Activated gamma-delta T cell treated with Interleukin-2 at 50 U/mL for 16 hours (primary cell): Measurements from ENCODE around the gene NPBWR2.
A peak's percentile ranks its signal among the peaks of the same experiment; 100 is the strongest.

Source experiments
- DNase-seq: peaks from one replicate; pipeline ENCODE4 v3.0.0-alpha.2; 2020

NPBWR2 gene

GRCh38 chr20:64071341-64072332 is 35.7 kb downstream of the NPBWR2 start:
- no peak for DNase-seq

DNA sequence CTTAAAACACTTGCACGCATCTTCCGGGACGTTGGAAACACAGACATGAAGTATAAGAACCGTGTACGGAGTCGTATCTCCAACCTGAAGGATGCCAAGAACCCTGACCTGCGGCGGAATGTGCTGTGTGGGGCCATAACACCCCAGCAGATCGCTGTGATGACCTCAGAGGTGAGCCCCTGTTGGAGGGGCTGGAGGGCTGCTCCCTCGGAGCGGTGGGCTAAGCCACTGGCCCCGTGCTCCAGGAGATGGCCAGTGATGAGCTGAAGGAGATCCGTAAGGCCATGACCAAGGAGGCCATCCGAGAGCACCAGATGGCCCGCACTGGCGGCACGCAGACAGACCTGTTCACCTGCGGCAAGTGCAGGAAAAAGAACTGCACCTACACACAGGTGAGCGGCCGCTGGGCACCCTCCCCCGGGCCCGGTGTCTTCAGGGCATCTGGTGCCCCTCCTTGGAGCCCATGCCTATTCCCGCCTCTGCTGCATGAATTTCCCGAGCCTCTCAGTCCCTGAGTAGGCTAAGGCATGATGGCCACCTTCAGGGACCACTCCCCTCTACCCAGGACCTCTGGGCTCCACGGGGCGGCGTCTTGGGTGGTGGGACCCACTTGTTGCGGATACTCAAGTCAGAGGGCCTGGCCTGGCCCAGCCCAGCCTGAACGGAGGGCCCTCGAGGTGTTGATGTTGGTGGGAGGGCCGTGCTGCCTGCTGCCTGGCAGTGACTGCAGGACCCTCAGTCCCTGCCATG is 36.9 kb downstream of the NPBWR2 start:
- no peak for DNase-seq

- DNase-seq = no peak
These were observed 37.6 kb downstream of the NPBWR2 start for GRCh38 chr20:64069614-64070243.

DNA sequence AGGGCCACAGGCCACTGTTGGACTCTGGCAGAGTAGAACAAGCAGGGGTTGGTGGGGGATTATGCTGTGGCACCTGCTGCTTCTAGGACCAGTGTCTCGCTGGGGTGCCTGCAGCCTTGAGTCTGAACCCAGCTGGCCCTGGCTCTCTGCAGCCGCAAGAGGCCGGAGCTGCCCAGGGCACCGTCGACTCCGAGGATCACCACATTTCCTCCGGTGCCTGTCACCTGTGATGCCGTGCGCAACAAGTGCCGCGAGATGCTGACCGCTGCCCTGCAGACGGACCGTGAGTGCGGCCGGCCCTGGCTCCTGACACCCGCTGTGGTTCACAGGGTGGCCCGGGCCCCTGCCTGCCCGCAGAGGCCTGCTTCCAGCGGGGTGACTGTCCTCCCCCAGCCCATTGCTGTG is 38.2 kb downstream of the NPBWR2 start:
- no peak for DNase-seq

DNA sequence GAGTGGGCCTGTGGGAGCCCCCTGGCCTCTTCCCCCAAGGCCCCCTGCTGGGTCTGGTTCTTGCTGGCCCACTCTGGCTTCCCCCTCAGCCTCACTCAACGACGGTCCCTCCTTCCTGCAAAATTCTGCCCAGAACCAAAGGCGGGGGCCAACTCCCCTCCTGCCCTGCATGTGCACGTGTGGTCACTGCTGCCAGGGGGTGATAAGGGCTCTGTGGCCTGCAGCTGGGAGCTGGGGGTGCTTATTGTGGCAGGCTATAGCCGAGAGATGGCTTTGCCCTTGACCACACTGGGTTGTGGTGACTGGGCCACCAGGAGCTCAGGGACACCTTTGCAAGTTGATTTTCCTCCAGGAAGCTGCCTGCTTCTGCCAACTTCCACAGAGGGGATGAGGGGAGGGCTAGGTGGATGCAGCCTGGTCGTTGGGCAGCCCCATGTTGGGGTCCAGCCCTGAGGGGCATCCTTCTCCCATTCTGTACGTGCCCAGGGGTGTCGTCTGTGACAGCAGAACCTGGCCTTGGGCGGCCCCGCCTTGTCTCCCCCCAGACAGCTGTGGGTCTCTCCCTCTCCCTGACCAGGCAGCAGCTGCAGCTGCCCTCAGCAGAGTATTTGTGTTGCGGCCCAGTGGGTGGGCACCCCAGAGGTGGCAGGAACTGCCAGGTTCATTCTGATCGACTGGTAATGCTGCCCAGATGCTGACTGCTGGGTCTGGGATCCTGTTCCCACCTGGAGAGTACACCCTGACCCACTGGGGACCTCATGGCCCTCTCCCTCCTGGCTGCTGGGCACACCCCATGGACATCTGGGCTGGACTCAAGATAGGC is 38.8 kb downstream of the NPBWR2 start:
- no peak for DNase-seq

- DNase-seq = no peak
These were observed 39.5 kb downstream of the NPBWR2 start for GRCh38 chr20:64067733-64068307.

DNA sequence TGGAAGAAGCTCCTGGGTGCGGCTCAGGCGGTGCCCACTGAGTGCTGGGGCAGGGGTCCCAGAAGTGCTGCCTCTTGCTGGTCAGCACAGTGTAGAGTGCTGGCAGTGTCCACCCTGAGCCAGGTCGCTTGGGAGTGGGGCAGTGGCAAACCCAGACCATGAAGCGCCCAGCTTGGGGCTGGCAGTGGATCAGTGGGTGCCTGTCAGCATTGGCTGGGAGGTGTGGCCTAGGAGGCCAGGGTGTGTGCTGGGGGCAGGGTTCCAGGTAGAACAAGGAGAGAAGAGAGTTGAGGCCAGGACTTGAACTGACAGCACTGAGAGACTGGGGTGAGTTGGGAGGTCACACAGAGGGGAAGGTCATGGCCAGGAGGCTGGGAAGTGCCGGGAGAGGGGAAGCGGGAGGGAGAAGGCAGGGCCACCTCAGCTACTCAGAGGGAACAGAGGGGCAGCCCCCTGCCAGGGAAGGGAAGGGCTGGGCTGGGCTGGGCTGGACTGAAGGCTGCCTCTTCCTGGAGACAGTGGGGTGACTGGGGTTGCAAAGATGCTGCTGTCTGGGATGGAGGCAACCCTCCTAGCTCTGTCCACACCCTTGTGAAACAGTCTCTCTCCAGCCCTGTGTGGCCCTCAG is 40.2 kb downstream of the NPBWR2 start:
- no peak for DNase-seq

- DNase-seq = peak; percentile 41
These were observed 41.4 kb downstream of the NPBWR2 start for GRCh38 chr20:64065974-64066343.

DNA sequence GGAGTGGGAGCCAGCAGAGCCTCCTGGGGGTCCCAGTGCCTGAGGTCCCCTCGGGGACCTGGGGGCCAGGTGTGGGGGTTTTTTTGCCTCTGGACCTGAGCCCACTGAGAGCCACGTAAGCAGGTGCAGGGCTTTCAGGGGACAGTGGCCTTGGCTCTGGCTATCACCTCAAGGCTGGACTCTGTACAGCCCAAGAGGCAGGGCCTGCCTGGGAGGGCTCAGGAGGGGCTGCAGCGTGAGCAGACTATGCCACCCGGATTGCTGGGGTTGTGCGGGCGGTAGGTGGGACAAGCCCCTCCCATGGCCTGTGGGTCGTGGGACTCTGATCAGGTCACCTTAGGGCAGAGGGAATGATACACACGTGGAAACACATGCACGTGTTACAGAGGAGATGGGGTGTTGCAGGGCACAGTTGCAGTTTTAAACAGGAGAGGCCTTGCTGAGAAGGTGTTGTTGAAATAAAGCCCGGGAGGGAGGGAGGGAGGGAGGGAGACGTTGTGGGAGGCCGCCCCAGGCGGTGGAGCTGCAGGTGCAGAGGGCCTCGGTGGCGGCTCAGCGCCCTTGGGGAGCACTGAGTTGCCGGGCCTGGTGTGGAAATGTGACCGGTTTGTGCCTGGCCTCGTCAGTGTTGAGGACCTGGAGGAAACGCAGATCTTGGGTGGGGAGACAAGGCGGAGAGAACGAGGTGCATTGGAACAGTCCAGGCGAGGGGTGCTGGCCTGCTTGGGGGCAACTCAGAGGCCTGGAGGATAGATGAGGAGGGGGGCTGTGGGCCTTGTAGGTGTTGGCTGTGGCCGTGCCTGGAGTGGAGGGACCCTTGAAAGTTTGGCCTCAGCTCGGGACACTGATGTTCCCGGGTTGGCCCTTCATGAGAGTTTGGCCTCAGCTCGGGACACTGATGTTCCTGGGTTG is 42.0 kb downstream of the NPBWR2 start:
- no peak for DNase-seq

DNA sequence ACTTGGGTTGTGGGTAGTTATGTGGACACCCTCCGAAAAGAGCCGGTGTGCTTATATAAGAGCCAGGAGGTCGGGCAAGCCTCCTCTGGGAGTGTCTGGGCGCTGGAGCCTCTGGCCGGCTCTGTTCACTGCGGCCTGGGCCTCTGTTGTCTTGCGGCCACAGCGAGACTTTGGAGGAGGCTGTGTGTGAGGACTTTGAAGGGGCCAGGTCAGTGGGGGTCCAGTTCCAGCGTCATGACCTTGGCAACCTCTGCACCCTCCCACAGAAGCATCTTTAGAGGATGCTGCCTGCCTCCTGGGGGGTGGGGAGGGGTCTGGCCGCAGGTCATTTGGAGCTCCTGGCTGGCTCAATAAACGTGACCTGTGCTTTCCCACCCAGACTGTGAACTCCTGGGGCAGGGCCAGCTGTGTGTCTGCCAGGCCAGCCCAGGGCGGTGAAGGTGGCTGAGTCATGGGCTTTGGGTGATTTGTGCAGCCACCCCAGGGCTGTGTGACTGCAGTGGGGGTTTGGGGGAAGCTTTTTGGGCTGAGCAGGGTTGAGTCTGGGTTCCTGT is 43.1 kb downstream of the NPBWR2 start:
- no peak for DNase-seq

GRCh38 chr20:64063389-64064144 is 43.8 kb downstream of the NPBWR2 start:
- DNase-seq = no peak

- peak; percentile 93 for DNase-seq
These were observed 44.6 kb downstream of the NPBWR2 start, which contains the start of gene TCEA2 for GRCh38 chr20:64062596-64063388. Gene TCEA2, plus strand, starts transcription at chr20:64063198. Its CDS starts 115 bp downstream, at chr20:64063313.

- DNase-seq = no peak
These were observed 45.1 kb downstream of the NPBWR2 start for GRCh38 chr20:64062276-64062595.

GRCh38 chr20:64058536-64058935 is 48.8 kb downstream of the NPBWR2 start:
- no peak for DNase-seq

DNA sequence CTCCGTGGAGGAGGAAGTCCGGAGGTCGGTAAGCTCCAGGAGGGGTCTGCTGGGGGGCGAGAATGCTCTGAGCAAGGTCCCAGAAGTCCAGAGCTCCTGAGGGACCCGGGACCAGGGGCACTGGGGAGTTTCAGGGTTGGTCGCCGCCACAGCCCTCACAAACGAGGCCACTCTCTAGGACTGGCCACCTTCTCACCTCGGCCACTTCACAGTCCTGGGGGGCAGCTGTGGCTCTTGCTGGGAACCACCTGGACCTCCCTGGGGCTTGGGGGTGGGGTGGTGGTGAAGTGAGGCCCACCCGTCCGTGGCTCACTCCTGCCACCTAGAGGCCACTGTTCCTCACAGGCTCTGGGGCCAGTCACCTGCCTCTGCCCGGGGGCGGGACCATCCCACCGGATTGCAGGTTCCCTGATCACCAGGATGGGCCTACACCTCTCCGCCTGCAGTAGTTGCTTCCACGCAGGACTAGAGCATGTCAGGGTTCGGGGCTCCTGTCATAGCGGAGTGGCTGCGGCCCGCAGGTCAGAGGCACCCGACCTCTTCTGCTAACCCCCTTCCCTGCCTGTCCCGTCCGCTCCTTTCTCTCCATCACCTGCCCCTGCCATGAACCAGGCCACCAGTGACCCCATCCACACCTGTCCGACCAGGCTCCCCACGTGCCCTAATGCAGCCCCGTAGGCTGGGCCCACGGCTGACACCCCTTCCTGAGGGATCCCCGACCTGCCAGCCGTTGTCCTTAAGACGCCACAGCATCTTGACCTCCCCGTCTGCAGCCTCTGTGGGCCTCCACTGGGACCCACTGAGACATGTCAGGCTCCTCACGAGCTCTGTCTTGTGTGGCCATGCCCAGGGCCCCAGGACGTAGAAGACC is 49.5 kb downstream of the NPBWR2 start:
- DNase-seq = peak; percentile 79

DNA sequence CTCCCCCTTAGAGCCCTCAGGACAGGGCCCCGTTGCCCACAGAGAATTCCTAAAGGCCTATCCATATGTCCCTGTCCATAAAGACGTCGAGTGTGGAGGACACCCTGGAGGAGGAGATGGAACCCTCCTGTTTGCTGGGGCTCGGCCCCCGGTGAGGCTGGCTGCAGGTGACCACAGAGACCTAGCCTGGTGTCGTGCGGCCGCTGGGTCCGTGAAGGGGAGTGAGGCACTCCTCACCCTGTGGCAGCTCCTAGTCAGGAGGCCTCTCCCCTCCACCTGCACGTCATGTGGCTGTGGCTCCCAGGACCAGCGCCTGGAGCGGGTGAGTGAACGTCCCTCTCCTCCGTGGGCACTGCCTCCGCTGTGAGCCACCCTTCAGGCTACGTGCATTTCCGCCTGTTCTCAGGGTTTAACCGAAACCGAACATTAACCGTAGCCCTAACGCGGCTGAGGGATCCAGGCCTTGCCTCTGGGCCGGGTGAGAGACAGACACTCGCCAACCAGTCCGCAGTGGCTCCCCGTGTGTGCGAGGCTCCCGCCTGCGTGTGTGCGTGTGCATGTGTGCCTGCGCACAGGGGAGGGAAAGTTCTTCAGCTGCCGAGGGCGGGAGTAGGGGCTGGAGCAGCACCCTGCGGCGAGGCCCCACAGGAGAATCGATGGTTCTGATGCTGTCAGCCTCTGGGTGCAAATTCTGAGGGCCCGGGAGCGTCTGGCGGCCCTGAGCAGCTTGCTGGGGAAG is 50.3 kb downstream of the NPBWR2 start:
- no peak for DNase-seq

- no peak for DNase-seq
These were observed 50.8 kb downstream of the NPBWR2 start for GRCh38 chr20:64056639-64056888.
